HUES6 (cell line): ENCODE measurements around the gene HSD11B2.
A peak's percentile ranks its signal among the peaks of the same experiment; 100 is the strongest.

Source experiments
- H3K27ac ChIP-seq: 2 replicates; pipeline ENCODE4 v1.7.0; 2013; ENCODE audit warnings: low read depth, mild to moderate bottlenecking, low read length, inconsistent platforms
- H3K27me3 ChIP-seq: 2 replicates; pipeline ENCODE4 v1.6.1; 2013; ENCODE audit warnings: low read length; ENCODE audit not compliant: control insufficient read depth, insufficient read depth
- H3K36me3 ChIP-seq: 2 replicates; pipeline ENCODE4 v1.6.1; 2013; ENCODE audit warnings: low read length; ENCODE audit not compliant: control insufficient read depth, insufficient read depth
- H3K4me1 ChIP-seq: 2 replicates; pipeline ENCODE4 v1.6.1; 2013; ENCODE audit warnings: low read length; ENCODE audit not compliant: control insufficient read depth, insufficient read depth
- H3K4me3 ChIP-seq: 2 replicates; pipeline ENCODE4 v1.5.1; 2013; ENCODE audit warnings: low read depth, low read length
- H3K9ac ChIP-seq: one replicate; pipeline ENCODE4 v1.6.1; 2013; ENCODE audit warnings: mild to moderate bottlenecking, low read length
- H3K9me3 ChIP-seq: 2 replicates; pipeline ENCODE4 v1.6.1; 2013; ENCODE audit warnings: low read depth, low read length; ENCODE audit not compliant: control insufficient read depth, insufficient read depth

Gene HSD11B2

GRCh38 chr16:67419931-67420330 lies 11.0 kb upstream of the HSD11B2 start:
- Histone ChIP-seq H3K27ac (no peak overlapping the region), H3K36me3 (no peaks in the 10 kb centered on the region), H3K9me3 (peaks cover 3% of the 10 kb centered on the region; the same call in 1 of the 2 replicates), H3K4me1 (peaks cover 40% of the 10 kb centered on the region), H3K27me3 (no peaks in the 10 kb centered on the region), H3K4me3 (no peak overlapping the region), H3K9ac (no peak overlapping the region)

- Histone ChIP-seq H3K27ac (no peak overlapping the region), H3K4me3 (no peak overlapping the region), H3K9ac (no peak overlapping the region), H3K9me3 (peaks cover 3% of the 10 kb centered on the region; the same call in 1 of the 2 replicates), H3K27me3 (no peaks in the 10 kb centered on the region), H3K4me1 (peaks cover 48% of the 10 kb centered on the region), H3K36me3 (no peaks in the 10 kb centered on the region)
Measured at GRCh38 chr16:67421030-67421429, 9.9 kb upstream of the HSD11B2 start.

- H3K4me1 ChIP-seq: peaks cover 49% of the 10 kb centered on the region
- H3K27me3 ChIP-seq: no peaks in the 10 kb centered on the region
- H3K4me3 ChIP-seq: no peak overlapping the region
- H3K9ac ChIP-seq: no peak overlapping the region
- no peak overlapping the region for H3K27ac ChIP-seq
- peaks cover 3% of the 10 kb centered on the region; the same call in 1 of the 2 replicates for H3K9me3 ChIP-seq
- H3K36me3 ChIP-seq: no peaks in the 10 kb centered on the region
Measured at GRCh38 chr16:67423015-67423414, 7.9 kb upstream of the HSD11B2 start.

- Histone ChIP-seq H3K4me3 (peak overlapping the region; percentile 30), H3K4me1 (peaks cover 55% of the 10 kb centered on the region), H3K27ac (peak overlapping the region; percentile 78), H3K9ac (peak overlapping the region; percentile 15), H3K27me3 (peaks cover 5% of the 10 kb centered on the region), H3K9me3 (peaks cover 3% of the 10 kb centered on the region; the same call in 1 of the 2 replicates), H3K36me3 (no peaks in the 10 kb centered on the region)
Measured at GRCh38 chr16:67423611-67424260, 7.2 kb upstream of the HSD11B2 start.

- H3K36me3 ChIP-seq: no peaks in the 10 kb centered on the region
- peak overlapping the region; percentile 56 for H3K9ac ChIP-seq
- peak overlapping the region; percentile 78 for H3K27ac ChIP-seq
- H3K4me3 ChIP-seq: peak overlapping the region; percentile 30
- H3K4me1 ChIP-seq: peaks cover 60% of the 10 kb centered on the region
- peaks cover 10% of the 10 kb centered on the region for H3K27me3 ChIP-seq
- peaks cover 3% of the 10 kb centered on the region; the same call in 1 of the 2 replicates for H3K9me3 ChIP-seq
Measured at GRCh38 chr16:67424261-67424615, 6.7 kb upstream of the HSD11B2 start.

DNA sequence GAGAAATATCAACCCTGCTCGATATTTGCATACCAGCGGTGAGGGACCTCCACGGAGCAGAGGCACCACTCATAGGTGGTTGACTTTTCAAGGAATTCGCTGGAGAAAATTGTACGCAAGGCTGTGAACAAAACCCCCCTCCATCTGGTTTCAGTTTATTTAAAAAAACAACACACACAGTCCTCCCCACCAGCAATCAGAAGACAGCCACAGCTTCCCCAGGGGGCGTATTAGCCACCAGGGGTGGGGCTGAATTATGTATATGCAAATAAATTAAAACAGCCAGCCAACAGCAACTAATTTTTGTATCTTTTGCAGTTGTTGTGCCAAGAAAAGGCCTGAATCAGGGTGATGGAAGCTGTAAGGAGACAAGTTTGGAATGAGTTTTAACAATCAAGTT lies 5.9 kb upstream of the HSD11B2 start:
- H3K9me3 ChIP-seq: no peaks in the 10 kb centered on the region
- peaks cover 64% of the 10 kb centered on the region for H3K4me1 ChIP-seq
- peak overlapping the region; percentile 78; the same call in 1 of the 2 replicates for H3K27ac ChIP-seq
- peak overlapping the region; percentile 30 for H3K4me3 ChIP-seq
- H3K9ac ChIP-seq: peak overlapping the region; percentile 13
- peaks cover 19% of the 10 kb centered on the region for H3K27me3 ChIP-seq
- H3K36me3 ChIP-seq: no peaks in the 10 kb centered on the region

GRCh38 chr16:67425580-67425979 lies 5.3 kb upstream of the HSD11B2 start:
- H3K4me1 ChIP-seq: peaks cover 67% of the 10 kb centered on the region
- H3K27ac ChIP-seq: no peak overlapping the region
- H3K9me3 ChIP-seq: no peaks in the 10 kb centered on the region
- H3K27me3 ChIP-seq: peaks cover 24% of the 10 kb centered on the region
- H3K9ac ChIP-seq: no peak overlapping the region
- no peaks in the 10 kb centered on the region for H3K36me3 ChIP-seq
- no peak overlapping the region; the same call in 1 of the 2 replicates for H3K4me3 ChIP-seq

DNA sequence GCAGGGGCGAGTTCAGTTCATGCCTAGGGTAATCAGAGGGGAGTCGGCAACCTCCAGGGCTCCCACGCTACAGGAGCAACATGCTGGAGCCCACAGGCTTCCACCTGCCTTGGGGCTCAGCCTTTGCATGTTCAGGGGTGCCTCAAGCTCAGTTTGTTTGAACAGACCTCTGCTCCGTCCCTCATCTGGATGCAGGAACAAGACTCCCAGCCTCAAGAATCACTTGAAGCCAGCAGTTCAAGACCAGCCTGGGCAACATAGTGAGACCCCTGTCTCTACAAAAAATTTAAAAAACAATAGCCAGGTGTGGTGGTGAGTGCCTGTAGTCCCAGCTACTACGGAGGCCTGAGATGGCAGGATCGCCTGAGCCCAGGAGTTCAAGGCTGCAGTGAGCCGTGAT lies 4.9 kb upstream of the HSD11B2 start:
- Histone ChIP-seq H3K9ac (no peak overlapping the region), H3K4me3 (no peak overlapping the region), H3K4me1 (peaks cover 64% of the 10 kb centered on the region), H3K9me3 (no peaks in the 10 kb centered on the region), H3K27ac (no peak overlapping the region), H3K27me3 (peaks cover 25% of the 10 kb centered on the region), H3K36me3 (no peaks in the 10 kb centered on the region)

GRCh38 chr16:67426950-67427349 lies 4.0 kb upstream of the HSD11B2 start:
- no peaks in the 10 kb centered on the region for H3K36me3 ChIP-seq
- H3K9me3 ChIP-seq: no peaks in the 10 kb centered on the region
- H3K4me1 ChIP-seq: peaks cover 62% of the 10 kb centered on the region
- no peak overlapping the region for H3K4me3 ChIP-seq
- peaks cover 32% of the 10 kb centered on the region for H3K27me3 ChIP-seq
- no peak overlapping the region for H3K27ac ChIP-seq
- H3K9ac ChIP-seq: no peak overlapping the region

DNA sequence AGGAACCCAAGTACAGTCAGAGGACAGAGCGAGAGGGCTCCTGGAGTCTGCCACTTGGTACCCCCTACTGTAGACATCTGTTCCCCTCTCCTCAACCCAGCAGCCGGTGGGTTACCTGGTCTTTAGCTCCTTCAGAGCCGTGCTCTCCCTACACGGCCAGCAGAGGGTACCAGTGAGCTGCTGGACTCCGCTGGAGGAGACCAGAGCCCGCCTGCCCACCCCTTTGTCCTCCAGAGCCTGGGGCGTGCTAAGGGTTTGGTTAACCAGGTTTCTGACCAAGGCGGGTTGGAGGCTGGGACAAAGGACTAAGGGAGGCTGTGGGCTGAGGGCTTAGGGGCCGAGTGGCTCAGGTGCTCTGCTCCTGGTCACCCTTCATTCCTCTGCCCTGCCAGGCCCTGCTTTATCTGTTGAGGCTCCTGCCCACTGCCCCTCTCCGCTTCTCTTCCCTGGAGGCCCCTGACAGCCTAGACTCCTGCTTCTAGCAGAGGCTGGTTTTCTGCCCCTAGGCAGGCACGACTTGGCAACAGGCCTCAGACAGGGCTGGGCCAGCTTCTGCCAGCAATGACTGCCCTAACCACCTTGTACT lies 2.7 kb upstream of the HSD11B2 start:
- Histone ChIP-seq H3K9ac (no peak overlapping the region), H3K9me3 (no peaks in the 10 kb centered on the region), H3K27ac (no peak overlapping the region), H3K4me3 (no peak overlapping the region), H3K36me3 (no peaks in the 10 kb centered on the region), H3K4me1 (peaks cover 65% of the 10 kb centered on the region), H3K27me3 (peaks cover 32% of the 10 kb centered on the region)

DNA sequence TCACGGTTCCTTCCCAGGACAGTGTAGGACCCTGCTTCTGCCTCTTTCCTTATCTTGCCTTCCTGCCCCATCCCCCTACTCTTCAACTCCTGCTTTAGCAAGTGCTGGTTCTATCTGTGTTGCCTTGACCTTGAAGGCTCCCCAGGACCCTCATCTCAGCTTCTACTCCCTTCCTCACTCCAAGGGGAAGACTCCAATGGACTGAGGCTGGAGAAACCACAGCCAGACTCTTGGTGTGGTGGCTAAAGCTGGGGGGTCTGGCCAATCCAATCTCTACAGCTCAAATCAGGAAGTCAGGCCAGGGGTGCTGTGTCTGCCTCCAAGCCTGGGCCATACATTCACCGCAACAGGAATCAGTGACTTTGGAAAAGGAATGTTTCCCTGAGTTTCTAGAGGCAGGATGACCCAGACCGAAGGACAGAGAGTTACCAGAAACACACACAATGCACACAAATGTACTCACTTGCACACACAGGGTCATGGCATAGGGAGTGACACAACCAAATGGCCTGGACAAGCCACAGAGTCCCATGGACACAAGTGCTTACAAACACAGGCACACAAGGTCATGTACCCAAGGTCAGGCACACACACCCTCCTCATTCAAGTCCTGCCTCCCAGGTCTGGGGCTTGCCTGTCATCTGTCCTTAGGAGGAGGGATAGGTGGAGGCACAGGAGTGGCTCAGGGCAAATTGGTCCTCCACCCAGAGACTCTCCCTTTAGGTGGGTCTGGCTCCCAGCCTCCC lies 1.7 kb upstream of the HSD11B2 start:
- Histone ChIP-seq H3K36me3 (no peaks in the 10 kb centered on the region), H3K27me3 (peaks cover 32% of the 10 kb centered on the region), H3K9ac (no peak overlapping the region), H3K9me3 (no peaks in the 10 kb centered on the region), H3K4me3 (no peak overlapping the region), H3K27ac (no peak overlapping the region), H3K4me1 (peaks cover 59% of the 10 kb centered on the region)
